ENCODE measurements around the gene ITLN2.
"Not testable (repeated sequence)": the region's sequence is repeated elsewhere in the genome, so short reads cannot be mapped to it uniquely, and the experiment has no call there.

ITLN2 gene

GRCh38 chr1:160952129-160952510, 2.5 kb downstream of the ITLN2 start:
- no peak for DNase-seq

GRCh38 chr1:160951443-160952128, 3.0 kb downstream of the ITLN2 start:
- DNase-seq, result peak; percentile 53

GRCh38 chr1:160950657-160951056, 4.0 kb downstream of the ITLN2 start:
- DNase-seq, result no peak

- no peak for DNase-seq
Observed at GRCh38 chr1:160949881-160950280, 4.7 kb downstream of the ITLN2 start.

- not testable (repeated sequence) for DNase-seq
Observed at GRCh38 chr1:160949216-160949880, 5.3 kb downstream of the ITLN2 start.

GRCh38 chr1:160947174-160947759, 7.3 kb downstream of the ITLN2 start:
- DNase-seq, result not testable (repeated sequence)

GRCh38 chr1:160945881-160946280, 8.7 kb downstream of the ITLN2 start:
- not testable (repeated sequence) for DNase-seq

- no peak for DNase-seq
Observed at GRCh38 chr1:160945079-160945478, 9.5 kb downstream of the ITLN2 start.

GRCh38 chr1:160942926-160943325, 11.7 kb downstream of the ITLN2 start:
- no peak for DNase-seq

GRCh38 chr1:160936666-160937065, 17.9 kb downstream of the ITLN2 start:
- DNase-seq, result not testable (repeated sequence)

GRCh38 chr1:160935527-160936258, 18.9 kb downstream of the ITLN2 start:
- no peak for DNase-seq

GRCh38 chr1:160933305-160933704, 21.3 kb downstream of the ITLN2 start:
- not testable (repeated sequence) for DNase-seq

GRCh38 chr1:160925652-160926244, 28.9 kb downstream of the ITLN2 start:
- no peak for DNase-seq

GRCh38 chr1:160924791-160925651, 29.6 kb downstream of the ITLN2 start:
- no peak for DNase-seq

- DNase-seq, result no peak
Observed at GRCh38 chr1:160916666-160917065, 37.9 kb downstream of the ITLN2 start.

- DNase-seq, result not testable (repeated sequence)
Observed at GRCh38 chr1:160913229-160913628, 41.4 kb downstream of the ITLN2 start.

- DNase-seq, result no peak
Observed at GRCh38 chr1:160911925-160912324, 42.7 kb downstream of the ITLN2 start.

- no peak for DNase-seq
Observed at GRCh38 chr1:160911441-160911840, 43.2 kb downstream of the ITLN2 start.

- no peak for DNase-seq
Observed at GRCh38 chr1:160910170-160910750, 44.3 kb downstream of the ITLN2 start.

GRCh38 chr1:160907976-160908375, 46.6 kb downstream of the ITLN2 start:
- no peak for DNase-seq

- no peak for DNase-seq
Observed at GRCh38 chr1:160905617-160905989, 49.0 kb downstream of the ITLN2 start.
